HG03354 (cell line): Measurements from ENCODE around the gene ZNF524.

ENCODE experiments used
- ATAC-seq: cut with Tn5 transposase; IDR thresholded peaks from one replicate; pipeline ENCODE4 v1.9.1; 2021; ENCODE audit warnings: mild to moderate bottlenecking; ENCODE audit not compliant: unreplicated experiment, poor library complexity, severe bottlenecking

ZNF524 gene

DNA sequence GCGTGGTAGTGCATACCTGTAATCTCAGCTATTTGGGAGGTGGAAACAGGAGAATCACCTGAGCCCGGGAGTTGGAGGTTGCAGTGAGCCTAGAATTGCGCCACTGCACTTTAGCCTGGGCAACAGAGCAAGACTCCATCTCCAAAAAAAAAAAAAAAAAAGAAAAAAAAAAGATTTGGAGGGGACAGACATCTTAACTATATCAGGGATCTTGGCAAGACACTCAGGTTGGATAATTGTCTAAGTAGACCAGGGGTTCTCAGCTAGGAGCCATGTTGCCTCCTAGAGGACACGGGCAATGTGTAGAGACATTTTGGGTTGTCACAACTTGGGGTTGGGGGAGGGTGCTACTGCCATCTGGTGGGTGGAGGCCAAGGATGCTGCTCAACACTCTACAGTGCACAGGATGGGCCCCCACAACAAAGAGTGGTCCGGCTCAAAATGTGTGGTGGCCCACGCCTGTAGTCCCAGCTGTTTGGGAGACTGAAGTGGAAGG lies 38.8 kb downstream of the ZNF524 start:
- ATAC-seq = no peak

DNA sequence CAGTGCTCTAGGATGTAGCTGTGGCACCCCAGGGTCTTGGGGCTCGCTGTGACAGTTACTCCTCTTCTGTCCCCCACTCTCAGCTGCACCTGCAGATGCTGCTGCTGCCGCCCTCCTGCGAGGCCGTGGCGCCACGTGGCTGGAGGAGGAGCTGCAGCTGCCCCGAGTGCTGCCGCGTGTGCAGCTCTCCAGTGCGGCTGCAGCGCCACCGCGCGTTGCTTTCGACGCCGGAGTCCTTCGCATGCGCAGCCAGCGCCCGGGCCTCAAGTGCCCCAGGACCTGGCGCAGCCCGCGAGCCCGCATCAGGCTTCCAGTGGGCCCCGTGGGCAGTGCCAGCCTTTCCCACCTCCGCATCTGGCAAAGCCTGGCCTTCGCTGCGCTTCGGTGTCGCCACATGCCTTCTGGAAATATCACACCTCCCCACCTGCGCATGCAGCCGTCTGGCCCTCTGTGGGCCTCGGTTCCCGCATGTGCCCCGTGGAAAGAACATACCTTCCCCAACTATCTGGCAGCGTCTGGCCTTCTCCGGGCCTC lies 40.0 kb downstream of the ZNF524 start:
- ATAC-seq = no peak

DNA sequence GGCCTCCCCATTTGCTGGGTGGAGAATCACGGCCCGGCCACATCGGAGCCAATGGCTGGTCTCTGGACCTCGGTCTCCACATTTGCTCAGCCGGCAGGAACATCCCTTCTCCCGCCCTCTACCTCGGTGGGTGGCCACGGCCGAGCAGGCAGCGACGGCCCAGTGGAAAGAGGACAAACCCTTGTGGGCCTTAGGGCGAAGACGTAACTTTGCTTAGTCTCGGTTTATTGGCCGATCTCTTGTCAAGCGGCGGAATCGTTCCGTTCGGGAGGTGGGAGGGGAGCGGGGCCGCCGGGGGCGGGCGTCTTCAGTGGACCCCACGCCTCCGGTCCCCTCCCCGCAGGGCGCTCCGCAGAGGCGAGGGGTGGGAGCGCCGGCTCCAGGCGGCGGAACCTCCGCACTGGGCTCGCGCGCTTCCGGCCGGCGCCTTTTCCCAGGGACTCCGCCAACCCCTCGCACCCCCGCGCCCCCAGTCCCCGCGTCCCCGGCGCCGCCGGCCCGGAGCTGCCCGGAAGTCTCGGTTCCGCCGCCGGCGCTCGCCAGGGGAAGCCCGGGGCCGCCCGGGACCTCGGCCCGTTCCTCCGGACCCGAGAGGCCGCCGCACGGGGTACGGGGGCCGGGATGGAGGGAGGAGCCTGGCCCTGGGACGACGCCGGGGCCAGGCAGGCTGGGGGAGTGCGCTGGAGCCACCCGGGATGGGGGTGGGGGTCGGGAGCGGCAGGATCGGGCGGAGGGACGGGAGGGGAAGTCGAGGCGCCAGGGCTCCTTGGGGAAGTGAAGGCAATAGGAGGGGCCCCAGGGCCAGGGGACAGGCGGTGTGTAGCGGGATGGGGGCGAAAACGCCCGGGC lies 40.7 kb downstream of the ZNF524 start, which contains the start of gene ZNF580:
TSS of gene ZNF580 (plus strand) at position 426 of the 849 bp plus-strand sequence. CDS start 1,507 bp downstream, outside the sequence.
- ATAC-seq = peak; percentile 30

DNA sequence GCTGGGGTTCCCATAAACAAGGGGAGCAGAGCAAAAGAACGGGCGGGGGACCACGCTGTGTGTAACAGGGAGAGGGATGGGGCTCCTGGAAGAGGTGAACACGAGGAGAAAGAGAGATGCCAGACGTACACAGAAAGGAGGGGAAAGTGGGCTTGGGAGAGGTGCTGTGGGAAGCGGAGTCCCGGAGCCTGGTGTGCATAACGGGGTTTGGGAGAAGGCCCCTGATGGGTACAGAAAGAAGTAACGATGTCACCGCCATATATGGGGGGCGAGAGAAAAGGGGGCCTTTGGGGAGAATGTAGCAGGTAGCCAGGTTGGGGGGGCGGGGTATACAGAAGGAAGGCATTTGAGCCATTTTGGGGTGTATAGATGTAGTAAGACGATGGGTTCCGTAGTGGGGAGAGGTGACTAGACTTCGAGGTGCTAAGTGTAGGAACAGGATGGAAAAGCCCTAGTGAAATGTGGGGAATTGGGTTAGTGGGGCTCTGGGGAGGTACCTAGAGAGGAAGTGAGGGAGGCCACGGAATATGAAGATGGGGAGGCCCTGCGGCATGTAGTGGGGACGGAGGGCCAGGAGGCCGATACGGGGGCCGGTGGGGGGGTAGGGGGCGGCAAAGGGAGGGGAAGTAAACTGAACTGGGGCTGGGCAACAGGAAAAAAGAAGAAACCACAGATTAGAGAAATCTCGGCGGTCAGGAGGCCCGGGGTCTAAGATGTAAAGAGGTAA lies 41.5 kb downstream of the ZNF524 start:
- no peak for ATAC-seq

DNA sequence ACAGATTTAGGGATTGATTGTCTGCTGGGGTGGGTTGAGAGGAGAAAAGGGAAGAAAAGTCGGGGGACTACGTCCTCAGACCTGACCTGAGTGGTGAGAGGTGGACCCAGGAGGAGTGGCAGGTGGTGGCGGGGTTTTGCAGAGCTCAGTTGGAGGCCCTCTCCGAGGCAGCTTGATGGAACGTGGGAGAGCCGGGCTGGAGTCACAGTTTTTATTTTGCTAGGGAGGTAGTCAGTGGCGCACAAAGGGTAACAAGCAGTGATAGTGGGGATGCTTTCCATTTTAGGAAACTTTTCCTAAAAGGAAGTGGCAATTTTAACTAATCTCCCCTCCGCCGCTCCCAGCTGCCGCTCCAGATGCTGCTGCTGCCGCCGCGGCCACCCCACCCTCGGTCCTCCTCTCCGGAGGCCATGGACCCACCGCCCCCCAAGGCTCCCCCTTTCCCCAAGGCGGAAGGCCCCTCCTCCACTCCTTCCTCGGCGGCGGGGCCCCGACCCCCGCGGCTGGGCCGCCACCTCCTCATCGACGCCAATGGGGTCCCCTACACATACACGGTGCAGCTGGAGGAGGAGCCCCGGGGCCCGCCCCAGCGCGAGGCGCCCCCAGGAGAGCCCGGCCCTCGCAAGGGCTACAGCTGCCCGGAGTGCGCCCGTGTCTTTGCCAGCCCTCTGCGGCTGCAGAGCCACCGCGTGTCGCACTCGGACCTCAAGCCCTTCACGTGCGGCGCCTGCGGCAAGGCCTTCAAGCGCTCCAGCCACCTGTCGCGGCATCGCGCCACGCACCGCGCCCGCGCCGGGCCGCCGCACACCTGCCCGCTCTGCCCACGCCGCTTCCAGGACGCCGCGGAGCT lies 42.3 kb downstream of the ZNF524 start:
- peak; percentile 2 for ATAC-seq

DNA sequence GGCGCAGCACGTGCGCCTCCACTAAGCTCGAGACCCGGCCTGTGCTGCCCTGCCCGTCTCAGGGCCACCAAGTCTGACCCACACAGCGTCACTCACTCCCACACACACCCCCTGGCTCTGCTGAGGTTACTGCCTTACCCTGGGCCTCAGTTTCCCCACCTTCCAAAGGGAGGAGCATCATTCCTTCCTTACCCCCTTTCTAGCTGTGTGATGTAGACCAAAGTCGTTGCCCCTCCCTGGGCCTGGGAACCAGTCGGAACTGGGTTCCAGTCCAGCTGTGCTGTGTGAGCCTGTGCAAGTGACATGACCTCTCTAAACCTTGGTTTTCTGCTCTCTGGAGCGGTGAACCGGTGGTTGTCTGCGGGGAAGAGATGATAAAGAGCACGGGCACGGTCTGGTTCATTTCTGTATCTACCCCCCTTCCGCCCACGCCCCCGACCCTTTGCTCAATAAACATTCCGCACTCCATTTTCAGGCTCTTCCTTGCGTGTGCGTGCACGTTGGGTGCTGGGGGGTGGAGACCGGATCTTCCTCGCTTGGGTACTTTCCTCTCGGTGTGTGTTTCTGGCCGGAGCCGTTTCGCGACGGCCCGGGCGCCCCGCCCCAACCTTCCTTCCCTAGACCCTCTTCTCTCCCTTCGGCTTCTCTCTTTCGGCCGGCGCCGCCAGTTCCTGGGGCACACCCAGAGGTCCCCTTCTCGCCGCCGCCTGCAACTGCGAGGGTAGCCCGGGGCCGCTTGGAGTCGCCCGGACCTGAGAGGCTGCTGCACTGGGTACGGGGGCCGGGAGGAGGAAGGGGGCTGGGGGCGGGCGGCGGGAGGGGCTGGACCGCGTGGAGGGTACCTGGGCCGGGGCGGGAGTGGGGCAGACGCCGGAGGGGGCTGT lies 43.2 kb downstream of the ZNF524 start, which contains the start of gene ZNF581:
TSS of gene ZNF581 (plus strand) at position 647 of the 884 bp plus-strand sequence. CDS start 923 bp downstream, outside the sequence.
- ATAC-seq = peak; percentile 44

DNA sequence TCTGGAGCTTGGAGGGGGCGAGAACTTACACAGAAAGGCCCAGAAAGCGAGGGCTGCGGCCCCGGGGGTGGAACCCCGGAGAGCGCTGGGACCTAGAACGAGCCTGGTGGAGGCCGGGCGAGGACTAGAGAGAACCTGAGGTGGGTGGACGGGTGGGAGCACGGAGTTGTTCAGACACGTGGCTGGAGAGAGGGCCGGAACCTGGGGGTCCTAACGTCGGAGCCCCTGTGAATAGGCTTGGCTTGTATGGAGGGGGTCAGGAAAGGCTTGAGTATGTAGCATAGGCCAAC lies 43.7 kb downstream of the ZNF524 start:
- ATAC-seq = no peak

DNA sequence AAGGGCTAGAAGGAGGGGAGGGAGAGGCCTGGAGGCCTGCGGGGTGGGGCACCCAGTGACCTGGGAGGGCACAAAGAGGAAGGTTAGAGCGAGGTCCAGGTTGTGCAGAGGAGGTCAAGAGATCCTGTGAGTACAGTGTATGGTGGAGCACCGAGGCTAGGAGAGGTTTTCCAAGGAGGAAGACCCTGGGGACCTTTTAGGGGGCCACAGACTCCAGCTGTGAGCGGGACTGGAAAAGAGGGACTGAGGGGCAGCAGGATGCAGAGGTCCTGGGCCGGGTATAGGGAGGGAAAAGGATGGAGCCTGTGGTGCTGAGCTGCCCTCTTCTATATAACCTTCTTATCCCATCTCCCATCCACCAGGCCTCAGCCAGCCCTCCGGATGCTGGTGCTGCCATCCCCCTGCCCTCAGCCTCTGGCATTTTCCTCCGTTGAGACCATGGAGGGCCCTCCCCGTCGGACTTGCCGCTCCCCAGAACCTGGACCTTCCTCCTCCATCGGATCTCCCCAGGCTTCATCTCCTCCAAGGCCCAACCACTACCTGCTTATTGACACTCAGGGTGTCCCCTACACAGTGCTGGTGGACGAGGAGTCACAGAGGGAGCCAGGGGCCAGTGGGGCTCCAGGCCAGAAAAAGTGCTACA lies 44.2 kb downstream of the ZNF524 start:
- ATAC-seq = no peak

DNA sequence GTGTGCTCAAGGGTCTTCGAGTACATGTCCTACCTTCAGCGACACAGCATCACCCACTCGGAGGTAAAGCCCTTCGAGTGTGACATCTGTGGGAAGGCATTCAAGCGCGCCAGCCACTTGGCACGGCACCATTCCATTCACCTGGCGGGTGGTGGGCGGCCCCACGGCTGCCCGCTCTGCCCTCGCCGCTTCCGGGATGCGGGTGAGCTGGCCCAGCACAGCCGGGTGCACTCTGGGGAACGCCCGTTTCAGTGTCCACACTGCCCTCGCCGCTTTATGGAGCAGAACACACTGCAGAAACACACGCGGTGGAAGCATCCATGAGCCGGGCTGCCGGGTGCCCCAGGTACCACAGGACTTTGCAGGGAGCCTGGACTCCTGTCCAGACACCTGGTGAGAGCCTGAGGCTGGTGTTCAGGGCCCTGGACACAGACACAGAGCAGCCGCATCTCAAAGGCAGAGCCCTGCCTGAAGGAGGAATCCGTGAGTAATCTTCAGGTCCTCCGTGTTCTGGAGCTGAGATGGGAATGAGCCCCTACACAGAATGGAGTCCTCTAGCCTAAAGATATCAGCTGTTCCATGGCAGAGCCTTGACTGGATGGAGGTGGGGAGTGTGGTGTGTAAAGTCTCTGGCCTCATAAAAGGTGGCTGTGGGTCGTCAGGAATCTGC lies 44.9 kb downstream of the ZNF524 start:
- ATAC-seq = no peak

DNA sequence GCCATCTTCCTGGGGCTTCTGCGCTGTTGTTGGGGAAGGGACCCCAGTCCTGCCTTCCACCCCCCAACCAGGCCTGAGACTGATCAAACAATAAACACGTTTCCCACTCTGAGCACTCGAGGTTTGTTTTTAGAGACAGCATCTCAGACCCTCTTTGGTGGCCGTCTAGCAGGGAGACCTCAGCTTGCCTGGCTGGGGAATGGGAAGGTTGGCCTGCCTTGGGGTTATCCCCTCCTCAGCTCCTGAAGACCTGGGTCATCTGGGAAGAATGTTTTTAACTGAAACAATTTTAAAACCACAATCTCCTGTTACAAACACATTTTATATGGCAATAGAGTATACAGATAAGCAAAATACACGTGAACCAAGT lies 45.4 kb downstream of the ZNF524 start:
- ATAC-seq = no peak

DNA sequence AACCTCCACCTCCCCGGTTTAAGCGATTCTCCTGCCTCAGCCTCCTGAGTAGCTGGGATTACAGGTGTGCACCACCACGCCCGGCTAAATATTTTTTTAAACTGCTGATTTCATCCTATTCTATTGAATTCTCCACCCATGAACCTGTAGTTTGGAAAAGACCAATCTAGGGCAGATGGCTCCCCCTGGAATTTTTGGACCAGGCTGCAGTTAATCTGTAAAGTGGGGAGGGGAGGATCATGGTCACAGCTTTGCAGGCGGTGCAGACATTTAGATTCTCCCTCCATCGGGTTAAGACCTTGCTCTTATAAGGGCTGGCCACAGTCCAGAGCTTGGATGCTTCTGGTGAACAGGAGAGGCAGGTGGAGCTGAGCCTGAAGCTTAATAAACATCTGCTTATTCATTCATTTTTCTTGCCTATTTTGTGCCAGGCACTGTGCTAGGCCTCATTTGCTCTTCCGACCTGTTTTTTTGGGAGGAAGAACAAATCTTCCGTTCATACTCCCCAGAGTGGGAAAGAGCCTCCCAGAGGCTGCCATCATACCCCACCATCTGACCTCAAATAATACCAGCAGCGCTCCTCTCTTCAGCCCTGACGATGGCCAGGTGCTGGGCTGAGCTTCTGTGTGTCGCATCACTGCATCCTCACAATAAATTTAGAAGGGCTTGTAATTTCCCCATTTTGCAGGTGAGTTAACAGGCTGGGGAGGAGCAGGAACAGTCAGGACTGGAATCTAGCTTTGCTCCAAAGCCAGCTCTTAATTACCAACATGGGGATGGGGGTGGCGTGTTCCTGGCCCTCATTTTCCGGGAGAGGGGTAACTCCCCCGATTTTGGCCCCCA lies 47.0 kb downstream of the ZNF524 start:
- ATAC-seq = no peak

DNA sequence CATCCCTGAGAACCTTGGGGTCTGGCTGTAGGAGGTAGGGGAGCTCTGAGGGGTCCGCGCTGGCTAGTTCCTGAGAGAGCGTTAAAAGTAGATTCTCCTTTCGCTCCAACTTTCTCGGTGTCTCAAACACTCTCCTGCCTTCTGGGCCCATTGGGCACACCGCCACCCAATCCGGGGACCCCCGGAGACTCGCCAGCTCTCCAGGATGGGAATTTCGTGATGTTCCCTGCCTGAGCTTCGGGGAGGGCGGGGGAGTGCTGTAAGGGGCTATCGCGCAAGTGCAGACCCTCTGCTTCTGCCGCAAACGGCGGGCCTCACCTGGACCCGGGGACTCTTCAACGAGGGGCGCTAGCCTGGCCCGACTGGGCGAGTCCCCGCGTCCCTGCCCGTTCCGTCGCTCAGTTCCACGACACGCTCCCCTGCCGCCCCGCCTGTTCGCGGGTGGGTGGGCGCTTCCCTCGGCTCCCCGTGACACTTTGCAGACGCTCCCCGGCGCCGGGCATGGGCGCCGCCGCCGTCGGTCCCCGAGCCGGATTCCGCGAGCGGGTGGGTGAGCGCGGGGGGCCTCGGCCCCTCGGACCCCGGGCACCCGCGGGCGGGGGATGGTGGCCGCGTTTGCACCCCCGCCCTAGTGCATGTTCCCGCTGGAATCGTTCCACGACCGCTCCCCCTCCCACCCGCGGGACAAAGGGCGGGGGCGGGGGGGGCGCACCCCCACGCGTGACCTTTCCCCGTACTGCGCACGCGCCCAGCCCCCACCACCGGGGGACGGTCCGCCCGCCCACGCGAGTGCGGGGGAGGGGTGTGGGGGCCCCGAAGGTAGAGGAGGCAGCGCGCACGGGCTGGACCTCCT lies 47.9 kb downstream of the ZNF524 start, which contains the start of gene CCDC106:
TSS of gene CCDC106 (plus strand) at position 481 of the 853 bp plus-strand sequence. CDS start 835 bp downstream, outside the sequence.
- peak; percentile 32 for ATAC-seq

DNA sequence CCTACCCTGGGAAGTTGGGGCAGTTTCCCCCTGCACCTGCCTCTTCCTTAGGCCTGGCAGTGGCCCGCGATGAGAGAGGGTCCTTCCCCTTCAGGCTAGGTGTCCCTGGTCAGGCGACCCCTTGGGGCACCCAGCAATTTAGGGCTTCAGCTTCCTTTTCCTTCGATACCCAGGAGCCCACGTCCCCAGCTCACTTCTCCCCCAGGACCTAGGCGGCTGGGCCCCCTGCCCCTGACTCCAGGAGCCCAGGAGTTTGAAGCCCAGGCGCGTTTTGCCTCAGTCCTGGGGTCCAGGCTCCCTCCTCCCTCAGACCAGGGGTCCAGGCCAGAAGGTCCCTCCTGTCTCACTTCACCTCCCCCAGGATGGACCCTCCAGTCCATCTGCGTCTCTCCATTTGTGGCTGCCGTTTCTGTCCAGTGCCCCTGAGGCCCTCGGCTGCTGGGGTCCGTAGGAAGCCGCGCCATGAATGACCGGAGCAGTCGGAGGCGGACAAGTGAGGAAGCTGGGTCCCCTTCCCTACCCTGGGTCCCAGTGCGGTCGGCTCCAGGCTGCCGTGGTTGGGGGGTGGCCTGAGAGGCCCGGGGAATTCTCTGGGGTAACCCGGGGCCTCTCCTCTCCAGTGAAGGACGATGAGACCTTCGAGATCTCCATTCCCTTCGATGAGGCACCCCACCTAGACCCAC lies 48.6 kb downstream of the ZNF524 start:
- no peak for ATAC-seq

DNA sequence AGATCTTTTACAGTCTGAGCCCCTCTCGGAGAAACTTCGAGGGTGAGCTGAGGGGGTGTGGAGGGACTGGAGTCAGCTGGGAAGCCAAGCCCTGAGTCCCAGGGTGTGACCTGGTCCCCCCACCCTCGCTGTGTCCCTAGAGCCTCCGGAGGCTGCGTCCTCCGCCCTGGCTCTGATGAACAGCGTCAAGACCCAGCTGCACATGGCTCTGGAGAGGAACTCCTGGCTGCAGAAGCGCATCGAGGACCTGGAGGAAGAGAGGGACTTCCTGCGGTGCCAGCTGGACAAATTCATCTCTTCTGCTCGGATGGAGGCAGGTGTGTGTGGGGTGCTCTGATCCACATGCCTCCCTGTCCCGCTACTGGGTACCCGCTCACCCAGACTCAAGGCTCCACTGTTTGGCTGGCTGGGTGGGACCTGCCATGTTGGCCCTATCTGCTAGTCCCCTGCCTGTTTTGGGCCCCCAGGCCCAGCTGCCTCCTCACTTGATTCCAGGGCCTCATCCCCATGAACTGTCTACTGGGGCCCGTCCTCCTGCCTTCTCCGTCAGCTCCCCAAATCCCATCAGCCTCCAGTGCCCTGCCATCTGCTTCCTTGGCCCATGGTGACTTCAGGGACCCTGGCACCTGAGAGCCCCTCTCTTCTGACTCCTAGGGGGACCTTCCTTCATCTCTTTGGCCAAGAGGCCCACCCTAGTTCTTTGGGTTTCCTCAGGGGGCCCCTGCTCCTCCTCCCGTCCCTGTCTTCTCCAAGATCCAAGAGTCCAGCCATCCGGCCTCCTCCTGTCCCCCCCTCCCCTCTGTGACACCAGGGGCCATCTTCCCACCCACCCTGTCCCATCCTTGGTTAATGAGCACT lies 49.4 kb downstream of the ZNF524 start:
- ATAC-seq = no peak
